SKM-1 (cell line): ENCODE data around the gene CAT.

Source experiments
- DNase-seq: peaks from one replicate; lab custom pipeline; 2025; ENCODE audit not compliant: unreplicated experiment; lab: John Stamatoyannopoulos, UW

CAT gene

DNA sequence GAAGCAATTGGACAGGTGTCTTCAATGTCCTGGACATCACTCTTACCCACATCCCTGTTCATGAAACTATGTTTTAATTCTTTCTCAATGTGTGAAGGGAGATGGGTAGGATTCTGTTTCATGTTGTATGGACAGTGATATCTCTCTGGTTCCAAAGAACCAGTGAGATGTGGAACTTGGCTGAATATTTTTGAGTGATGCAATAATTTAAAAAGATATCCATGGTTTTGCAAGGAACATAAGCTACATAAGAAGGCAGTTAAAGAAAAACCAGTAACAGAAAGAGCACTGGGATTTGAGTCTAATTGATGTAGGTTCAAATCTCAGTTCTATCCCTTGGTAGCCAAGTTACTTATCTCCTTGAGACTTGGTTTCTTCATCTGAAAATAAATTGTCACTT, 82.5 kb downstream of the CAT start:
- DNase-seq: no peak
